GM21526 (cell line): ENCODE data around the gene SLC28A1.

Source experiments
- ATAC-seq: cut with Tn5 transposase; IDR thresholded peaks from one replicate; pipeline ENCODE4 v1.9.1; 2021; ENCODE audit warnings: moderate library complexity; ENCODE audit not compliant: unreplicated experiment, low FRiP score

SLC28A1 gene

DNA sequence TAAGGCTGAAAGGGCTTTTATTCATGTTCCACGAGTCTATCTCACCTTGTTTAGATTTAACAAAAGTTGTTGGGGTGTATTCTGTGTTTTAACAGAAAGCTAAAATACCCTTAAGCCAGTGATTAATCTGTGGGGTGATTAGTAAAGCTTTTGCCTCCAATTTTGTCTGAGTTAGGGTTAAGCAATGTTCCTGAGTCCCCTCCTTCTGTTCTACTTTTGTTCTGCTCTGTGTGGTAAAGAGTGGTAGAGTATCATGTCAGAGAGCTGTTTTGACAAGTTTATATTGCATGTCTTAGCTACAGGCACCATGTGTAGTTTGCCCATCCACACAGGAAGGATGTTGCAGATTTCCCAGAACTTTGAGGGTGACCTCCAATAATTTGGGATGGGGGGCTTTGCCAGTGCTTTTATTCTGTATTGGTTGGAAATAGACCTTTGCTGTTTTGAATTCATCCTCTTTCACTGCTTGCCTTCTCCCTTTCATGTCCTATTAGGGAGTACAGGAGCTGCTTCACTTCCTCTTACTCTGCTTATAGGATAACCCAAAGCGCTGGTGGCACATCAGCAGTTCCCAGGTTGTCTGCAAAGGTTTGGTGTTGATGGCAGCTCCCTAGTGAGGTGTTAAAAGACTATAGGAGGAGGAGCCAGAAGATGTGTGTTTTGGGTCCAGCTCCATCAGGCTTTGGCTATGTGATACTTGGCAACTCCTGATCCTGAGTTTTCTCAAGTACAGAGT is 104.6 kb downstream of the SLC28A1 start:
- no peak for ATAC-seq

- ATAC-seq: no peak
These were observed 106.0 kb downstream of the SLC28A1 start for GRCh38 chr15:84990507-84990906.

- no peak for ATAC-seq
These were observed 106.7 kb downstream of the SLC28A1 start for GRCh38 chr15:84991014-84991712.

GRCh38 chr15:84992157-84992944 is 107.9 kb downstream of the SLC28A1 start:
- ATAC-seq: no peak
